A549 treated with AZD9567 at 1 μM for 4 hours (cell line): Measurements from ENCODE around the gene FKBP1C. TPM values are rescaled to one million over a fixed set of nuclear protein-coding genes. Genes with fewer than 3 reads are reported as not detected.

Source experiments
- total RNA-seq: library from RNA; stranded (reverse); fragments of 200-300 nt; extraction: Qiagen RNA extraction; gene quantifications from 5 replicates; pipeline ENCODE4 v1.2.3, GENCODE V29; 2022; ENCODE audit not compliant: insufficient read depth

The FKBP1C gene
- total RNA-seq: 1.7 to 2.2 TPM (median 2.0 TPM) in 5 replicates

DNA sequence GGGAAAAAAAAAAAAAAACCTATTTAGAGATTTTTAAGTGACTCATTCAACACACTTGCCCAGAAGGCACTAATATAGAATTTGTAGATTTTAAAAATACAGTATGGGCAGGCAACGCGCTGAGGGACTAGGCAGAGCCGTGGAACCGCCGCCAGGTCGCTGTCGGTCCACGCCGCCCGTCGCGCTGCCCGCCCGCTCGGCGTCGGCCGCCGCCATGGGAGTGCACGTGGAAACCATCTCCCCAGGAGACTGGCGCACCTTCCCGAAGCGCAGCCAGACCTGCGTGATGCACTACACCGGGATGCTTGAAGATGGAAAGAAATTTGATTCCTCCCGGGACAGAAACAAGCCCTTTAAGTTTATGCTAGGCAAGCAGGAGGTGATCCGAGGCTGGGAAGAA lies at the start of gene FKBP1C:
Gene FKBP1C, plus strand, starts transcription at position 127 of the 400 bp plus-strand sequence.

Other genes with a start within 250 kb of the FKBP1C start
- gene LGSN, start 108.5 kb downstream of the FKBP1C start, total RNA-seq: 2.5 to 7.3 TPM (median 3.0 TPM) in 5 replicates